Left lung (tissue), 10 donors: ENCODE results near the gene MRPS25. TPM values are rescaled to one million over a fixed set of nuclear protein-coding genes. Genes with fewer than 3 reads are reported as not detected.
A peak's percentile ranks its signal among the peaks of the same experiment; 100 is the strongest.

ENCODE experiments used
- ATAC-seq: fragments of 200-7000 bp; cut with Tn5 transposase; one replicate; pipeline ENCODE4 v1.9.1; 2020; ENCODE audit warnings: moderate library complexity
- DNase-seq, 4 donors: peaks; one replicate each; pipeline ENCODE4 v3.0.0-alpha.2; 2013 to 2020
- H3K27ac ChIP-seq, 2 donors: fragments of 200-600 bp; sonication (generic) in 1 of 2; one replicate each; pipeline versions ENCODE4 v1.5.0 to v1.8.0; 2020 to 2021
- H3K27me3 ChIP-seq, 2 donors: fragments of 200-600 bp; sonication (generic) in 1 of 2; one replicate each; pipeline versions ENCODE4 v1.5.0 to v1.8.0; 2020 to 2021
- H3K36me3 ChIP-seq, 2 donors: fragments of 200-600 bp; sonication (generic) in 1 of 2; one replicate each; pipeline versions ENCODE4 v1.5.0 to v1.8.0; 2020 to 2021
- H3K4me1 ChIP-seq, 2 donors: fragments of 200-600 bp; one replicate each; pipeline ENCODE4 v1.8.0; 2021
- H3K4me3 ChIP-seq, 2 donors: fragments of 200-600 bp; sonication (generic) in 1 of 2; one replicate each; pipeline versions ENCODE4 v1.5.0 to v1.8.0; 2020 to 2021; ENCODE audit warnings: mild to moderate bottlenecking in 1 of 2
- H3K9me3 ChIP-seq, 2 donors: fragments of 200-600 bp; sonication (generic) in 1 of 2; one replicate each; pipeline versions ENCODE4 v1.5.0 to v1.8.0; 2020 to 2021
- CTCF ChIP-seq, 2 donors: fragments of 200-600 bp; sonication (generic) in 1 of 2; IDR thresholded peaks; one replicate each; pipeline versions ENCODE4 v1.5.0 to v1.8.0; 2021; ENCODE audit warnings: antibody characterized with exemption in 2 of 2
- intact Hi-C, 2 donors: fragments of 100-400 bp; cut with DNase I; formaldehyde crosslinking; loops; one replicate each; pipeline versions ENCODE4 v1.11.2 to v1.14.2; 2022
- polyA plus RNA-seq, 6 donors: library from polyadenylated mRNA; unstranded; fragments of 120-200 nt; gene quantifications; one replicate each; pipeline ENCODE4 v1.2.1, GENCODE V29; 2013; ENCODE audit not compliant: insufficient read length in 6 of 6
- total RNA-seq, 2 donors: library from RNA; stranded (reverse); fragmentation: NEBNext Ultra II Directional; extraction: Animal tissue kit (Norgen Biotek cat#: 25700); gene quantifications; one replicate each; pipeline ENCODE4 v1.2.1, GENCODE V29; 2021
- donor health status: DM: no; HTN: yes; CAD: no.
- donor health status: DM: no; HTN: no; CAD: no.

Gene MRPS25
- total and polyA plus RNA-seq, 8 donors = 56.0 to 78.7 (median 71.1) TPM

GRCh38 chr3:15071699-15072098 lies 6.6 kb upstream of the MRPS25 start:
- Histone ChIP-seq H3K4me3 (no peak overlapping the region), H3K36me3 (peaks cover 3 to 67% of the 10 kb centered on the region in 2 donors), H3K4me1 (peaks cover 0 to 7% of the 10 kb centered on the region in 2 donors), H3K9me3 (no peaks in the 10 kb centered on the region), H3K27ac (no peak overlapping the region), H3K27me3 (no peaks in the 10 kb centered on the region)
- TF ChIP-seq CTCF (IDR thresholded peaks at IDR 0.05) = no peak
- ATAC-seq (no peak), DNase-seq (no peak)
- intact Hi-C loops = no loop called here

GRCh38 chr3:15069441-15069840 lies 4.3 kb upstream of the MRPS25 start:
- H3K36me3 ChIP-seq = peaks cover 0 to 44% of the 10 kb centered on the region in 2 donors
- H3K4me3 ChIP-seq = no peak overlapping the region
- H3K27ac ChIP-seq = no peak overlapping the region
- H3K27me3 ChIP-seq = no peaks in the 10 kb centered on the region
- no peak for TF ChIP-seq CTCF (IDR thresholded peaks at IDR 0.05)
- ATAC-seq (no peak), DNase-seq (no peak)
- intact Hi-C loops = no loop called here
- H3K4me1 ChIP-seq = peaks cover 0 to 5% of the 10 kb centered on the region in 2 donors
- no peaks in the 10 kb centered on the region for H3K9me3 ChIP-seq

GRCh38 chr3:15066467-15066866 lies 1.4 kb upstream of the MRPS25 start:
- intact Hi-C loops = no loop called here
- Histone ChIP-seq H3K27me3 (no peaks in the 10 kb centered on the region), H3K4me3 (no peak overlapping the region), H3K4me1 (peaks cover 8 to 21% of the 10 kb centered on the region in 2 donors), H3K36me3 (peaks cover 0 to 14% of the 10 kb centered on the region in 2 donors), H3K27ac (no peak overlapping the region), H3K9me3 (no peaks in the 10 kb centered on the region)
- DNase-seq = no peak
- ATAC-seq = no peak
- no peak for TF ChIP-seq CTCF (IDR thresholded peaks at IDR 0.05)

- peak overlapping the region; percentile 66 to 83 for H3K27ac ChIP-seq
- peak overlapping the region; percentile 82 to 92 for H3K4me3 ChIP-seq
- intact Hi-C loops = no loop called here
- H3K36me3 ChIP-seq = peaks cover 0 to 6% of the 10 kb centered on the region in 2 donors
- peaks cover 8 to 21% of the 10 kb centered on the region in 2 donors for H3K4me1 ChIP-seq
- no peak for DNase-seq
- H3K27me3 ChIP-seq = no peaks in the 10 kb centered on the region
- TF ChIP-seq CTCF (IDR thresholded peaks at IDR 0.05) = no peak
- no peaks in the 10 kb centered on the region for H3K9me3 ChIP-seq
- ATAC-seq = no peak
These were observed 464 bp upstream of the MRPS25 start for GRCh38 chr3:15065550-15066007.

GRCh38 chr3:15064299-15064834 lies 748 bp downstream of the MRPS25 start:
- ATAC-seq (peak; percentile 48), DNase-seq (peak in 1 of 4 donors; percentile 39)
- Histone ChIP-seq H3K27ac (peak overlapping the region; percentile 66 to 83), H3K4me3 (peak overlapping the region; percentile 82 to 92), H3K9me3 (no peaks in the 10 kb centered on the region), H3K36me3 (peaks cover 0 to 1% of the 10 kb centered on the region in 2 donors), H3K27me3 (no peaks in the 10 kb centered on the region), H3K4me1 (peaks cover 8 to 21% of the 10 kb centered on the region in 2 donors)
- no peak for TF ChIP-seq CTCF (IDR thresholded peaks at IDR 0.05)
- intact Hi-C loops = no loop called here
